Suprapubic skin (tissue), 4 donors: ENCODE measurements around the gene CACNA1I. TPM values are rescaled to one million over a fixed set of nuclear protein-coding genes. Genes with fewer than 3 reads are reported as not detected.
"Not testable (repeated sequence)": the region's sequence is repeated elsewhere in the genome, so short reads cannot be mapped to it uniquely, and the experiment has no call there.

ENCODE experiments used
- DNase-seq, 2 donors: peaks; one replicate each; pipeline ENCODE4 v3.0.0-alpha.2; 2019; ENCODE audit warnings: low spot score in 2 of 2
- H3K27ac ChIP-seq: fragments of 200-600 bp; sonication (generic); one replicate; pipeline ENCODE4 v1.5.1; 2019
- H3K27me3 ChIP-seq: fragments of 200-600 bp; sonication (generic); one replicate; pipeline ENCODE4 v1.5.1; 2019
- H3K36me3 ChIP-seq: fragments of 200-600 bp; sonication (generic); one replicate; pipeline ENCODE4 v1.5.1; 2019
- H3K4me1 ChIP-seq: fragments of 200-600 bp; sonication (generic); one replicate; pipeline ENCODE4 v1.5.1; 2019
- H3K4me3 ChIP-seq: fragments of 200-600 bp; sonication (generic); one replicate; pipeline ENCODE4 v1.5.1; 2019; ENCODE audit warnings: mild to moderate bottlenecking
- H3K9me3 ChIP-seq: fragments of 200-600 bp; sonication (generic); one replicate; pipeline ENCODE4 v1.5.1; 2019
- CTCF ChIP-seq, 2 donors: fragments of 200-600 bp in 1 of 2; fragments of 450-650 bp in 1 of 2; sonication (generic) in 1 of 2; IDR thresholded peaks; one replicate each; pipeline ENCODE4 v1.5.1; 2016 to 2019; ENCODE audit warnings: antibody characterized with exemption in 2 of 2, mild to moderate bottlenecking in 1 of 2, moderate library complexity in 1 of 2
- EP300 ChIP-seq: sonication (generic); formaldehyde crosslinking; IDR thresholded peaks from one replicate; pipeline ENCODE4 v1.6.1; 2017; ENCODE audit warnings: antibody characterized with exemption
- POLR2A ChIP-seq, 2 donors: fragments of 450-650 bp; IDR thresholded peaks; one replicate each; pipeline ENCODE4 v1.6.1; 2017; ENCODE audit warnings: antibody characterized with exemption in 2 of 2, mild to moderate bottlenecking in 2 of 2, moderate library complexity in 2 of 2
- POLR2AphosphoS5 ChIP-seq, 3 donors: sonication (generic); formaldehyde crosslinking; IDR thresholded peaks; one replicate each; pipeline ENCODE4 v1.6.1; 2017; ENCODE audit warnings: antibody characterized with exemption in 3 of 3
- WGBS: methylation state at CpG from one replicate; pipeline ENCODE4 v1.1.5; 2018; 5-methylcytosine and 5-hydroxymethylcytosine counted together
- total RNA-seq, 4 donors: library from RNA; depleted of rRNA; stranded (reverse); fragments of >200 nt; gene quantifications; one replicate each; pipeline ENCODE4 v1.1.0, GENCODE V29; 2016

The CACNA1I gene
- under 1 TPM in 3 of 4 donors, not detected in 1; 0.08 to 0.80 (median 0.17) TPM for total RNA-seq

GRCh38 chr22:39570665-39571064 is at the start of gene CACNA1I:
Gene CACNA1I, plus strand, starts transcription at chr22:39570753. Its CDS starts 0 bp downstream, at chr22:39570753.
- H3K27me3 ChIP-seq = peaks cover 5% of the 10 kb centered on the region
- 82% methylated on average over 12 of the region's 14 CpGs for WGBS
- no peaks in the 10 kb centered on the region for H3K4me1 ChIP-seq
- H3K4me3 ChIP-seq = no peak within 1 kb of the TSS
- DNase-seq = no peak
- TF ChIP-seq POLR2A (IDR thresholded peaks at IDR 0.05) (no peak), CTCF (IDR thresholded peaks at IDR 0.05) (no peak), EP300 (no peak), POLR2AphosphoS5 (IDR thresholded peaks at IDR 0.05) (no peak)
- H3K36me3 ChIP-seq = no peaks in the 10 kb centered on the region
- no peaks in the 10 kb centered on the region for H3K9me3 ChIP-seq
- H3K27ac ChIP-seq = no peak within 1 kb of the TSS

GRCh38 chr22:39521106-39521885 is 49.3 kb upstream of the CACNA1I start:
- H3K4me3 ChIP-seq = peak overlapping the region; percentile 86
- 2% methylated on average over 21 of the region's 28 CpGs for WGBS
- H3K4me1 ChIP-seq = peaks cover 51% of the 10 kb centered on the region
- DNase-seq, H3K9me3 ChIP-seq, H3K27me3 ChIP-seq: not testable (repeated sequence)
- peaks cover 46% of the 10 kb centered on the region for H3K36me3 ChIP-seq
- H3K27ac ChIP-seq = peak overlapping the region; percentile 100

GRCh38 chr22:39522091-39522490 is 48.5 kb upstream of the CACNA1I start:
- not testable (repeated sequence) for DNase-seq, H3K9me3 ChIP-seq, H3K27me3 ChIP-seq
- Histone ChIP-seq H3K36me3 (peaks cover 40% of the 10 kb centered on the region), H3K4me1 (peaks cover 56% of the 10 kb centered on the region), H3K27ac (peak overlapping the region; percentile 100), H3K4me3 (peak overlapping the region; percentile 86)
- 8% methylated on average over 5 of the region's 5 CpGs for WGBS

- no peak for TF ChIP-seq CTCF (IDR thresholded peaks at IDR 0.05)
- TF ChIP-seq EP300 = no peak
- TF ChIP-seq POLR2A (IDR thresholded peaks at IDR 0.05) = no peak
- TF ChIP-seq POLR2AphosphoS5 (IDR thresholded peaks at IDR 0.05) = no peak
- Histone ChIP-seq H3K4me3 (peak overlapping the region; percentile 86), H3K27me3 (no peaks in the 10 kb centered on the region), H3K9me3 (no peaks in the 10 kb centered on the region), H3K4me1 (peaks cover 62% of the 10 kb centered on the region), H3K27ac (peak overlapping the region; percentile 46), H3K36me3 (peaks cover 40% of the 10 kb centered on the region)
- 10% methylated on average over 12 of the region's 14 CpGs for WGBS
- DNase-seq = no peak
Measured at GRCh38 chr22:39522567-39523300, 47.8 kb upstream of the CACNA1I start.

- H3K9me3 ChIP-seq = no peaks in the 10 kb centered on the region
- TF ChIP-seq EP300 (no peak), POLR2A (IDR thresholded peaks at IDR 0.05) (no peak), POLR2AphosphoS5 (IDR thresholded peaks at IDR 0.05) (no peak), CTCF (IDR thresholded peaks at IDR 0.05) (no peak)
- 74% methylated on average over 12 of the region's 13 CpGs for WGBS
- no peak for DNase-seq
- H3K27ac ChIP-seq = no peak overlapping the region
- no peaks in the 10 kb centered on the region for H3K27me3 ChIP-seq
- peak overlapping the region; percentile 86 for H3K4me3 ChIP-seq
- H3K36me3 ChIP-seq = peaks cover 45% of the 10 kb centered on the region
- peaks cover 68% of the 10 kb centered on the region for H3K4me1 ChIP-seq
Measured at GRCh38 chr22:39524089-39524752, 46.3 kb upstream of the CACNA1I start.
